HTERT RPE-1 (cell line): ENCODE data around the gene SLC16A8.

Experiments
- in situ Hi-C: fragments of 300-500 bp; cut with MboI; formaldehyde crosslinking; loops from 4 replicates; pipeline ENCODE4 v1.14.3; 2020; ENCODE audit warnings: low sequenced_read_pairs

Gene SLC16A8

GRCh38 chr22:38032681-38033521 lies 51.1 kb downstream of the SLC16A8 start:
- in situ Hi-C loops: no loop called here

DNA sequence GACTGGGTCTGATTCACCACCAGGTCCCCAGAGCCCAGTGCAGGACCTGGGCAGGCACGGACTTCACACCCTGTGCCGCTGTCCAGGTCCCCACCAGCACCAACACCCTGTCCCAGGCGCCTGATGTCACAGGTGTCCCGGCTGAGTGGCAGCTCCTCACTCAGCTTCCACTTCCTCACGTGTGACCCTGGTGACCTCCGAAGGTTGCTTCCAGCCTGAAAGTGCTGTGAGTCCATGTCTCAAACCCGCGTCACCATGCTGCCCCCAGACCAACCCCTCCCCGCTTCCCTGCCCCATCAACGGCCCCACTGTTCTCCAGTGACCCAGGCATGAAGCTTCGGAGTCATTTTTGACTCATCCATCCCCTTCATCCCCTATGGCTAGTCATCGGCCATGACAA lies 52.5 kb downstream of the SLC16A8 start:
- in situ Hi-C loops: no loop called here

DNA sequence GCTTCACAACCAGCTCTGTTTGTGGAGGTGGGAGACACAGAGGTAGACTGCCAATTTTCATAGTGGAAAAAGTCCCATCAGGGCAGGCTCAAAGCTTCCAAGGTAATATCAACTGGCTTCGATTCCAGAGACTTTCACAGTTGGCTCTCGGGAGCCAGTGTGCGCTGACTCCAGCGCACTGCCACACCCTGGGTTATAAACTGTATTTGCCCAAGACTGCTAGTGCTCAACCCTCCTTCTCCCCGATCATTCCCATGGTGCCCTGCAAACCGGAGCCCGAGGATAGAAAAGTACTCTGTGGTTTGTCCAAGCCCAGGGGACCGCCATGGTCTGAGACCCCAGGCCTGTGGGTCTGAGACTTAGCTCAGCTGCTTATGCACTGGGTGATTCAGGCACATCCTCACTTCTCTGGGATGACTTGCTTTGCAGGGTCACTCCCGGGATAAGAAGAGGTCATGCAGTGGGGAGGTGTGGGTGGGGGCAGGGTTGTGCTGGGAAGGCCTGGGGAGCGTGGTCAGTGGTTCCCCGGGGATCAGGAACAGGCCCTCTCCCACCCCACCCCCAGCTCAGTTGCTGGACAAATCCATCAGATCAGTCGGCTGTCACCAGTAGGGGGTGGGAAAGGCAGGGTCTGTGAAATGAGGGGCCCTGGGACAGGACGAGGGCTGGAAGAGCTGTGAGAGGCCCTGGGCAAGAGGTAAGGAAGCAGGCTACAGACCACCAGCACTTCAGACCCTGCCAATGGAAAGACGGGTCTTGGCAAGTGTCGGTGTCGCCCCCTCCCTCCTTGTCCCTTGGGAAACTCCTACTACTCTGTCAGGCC lies 53.5 kb downstream of the SLC16A8 start:
- in situ Hi-C loops: no loop called here

DNA sequence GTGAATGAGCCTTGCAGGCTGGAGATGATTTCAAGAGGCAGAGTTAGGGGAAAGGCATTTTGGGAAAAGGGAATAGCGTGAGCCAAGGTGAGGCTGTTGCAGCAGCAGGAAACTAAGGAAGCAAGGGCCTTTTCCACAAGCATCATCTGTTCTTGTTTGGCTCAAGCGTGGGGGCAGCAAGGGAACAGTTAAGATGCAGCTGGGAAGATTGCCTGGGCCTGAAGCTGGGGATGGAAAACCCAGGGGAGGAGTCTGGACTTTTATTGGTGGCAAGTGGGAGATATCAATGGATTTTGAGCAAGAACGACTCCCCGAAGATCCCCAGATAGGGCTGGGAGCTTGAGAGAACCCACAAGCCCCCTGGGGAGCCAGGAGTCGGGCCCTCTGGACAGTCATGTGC lies 54.1 kb downstream of the SLC16A8 start:
- in situ Hi-C loops: no loop called here

GRCh38 chr22:38029370-38029769 lies 54.6 kb downstream of the SLC16A8 start:
- in situ Hi-C loops: no loop called here

- in situ Hi-C loops: no loop called here
Measured at GRCh38 chr22:38028344-38029130, 55.4 kb downstream of the SLC16A8 start.
